BJ (cell line): Measurements from ENCODE around the gene HMGCS1. TPM values are rescaled to one million over a fixed set of nuclear protein-coding genes. Genes with fewer than 3 reads are reported as not detected.

Experiments used
- CTCF ChIA-PET: fragments of 350-600 bp; formaldehyde crosslinking; extraction: SDS; loops from one replicate; lab custom pipeline; 2021; ENCODE audit warnings: antibody characterized with exemption, inconsistent platforms; lab: Yijun Ruan, JAX
- POLR2A ChIA-PET: fragments of 300-600 bp; sonication (Branson Sonifier 250); formaldehyde crosslinking; extraction: SDS; loops from one replicate; lab custom pipeline; 2021; ENCODE audit warnings: antibody characterized with exemption; lab: Charles Lee
- DNase-seq: peaks from one replicate; pipeline ENCODE4 v3.0.0-alpha.2; 2011; ENCODE audit warnings: low read depth
- H3K27me3 ChIP-seq: 2 replicates; pipeline ENCODE4 v1.6.0; 2011; ENCODE audit warnings: low read length; ENCODE audit not compliant: control insufficient read depth, insufficient read depth
- H3K36me3 ChIP-seq: 2 replicates; pipeline ENCODE4 v1.5.1; 2011; ENCODE audit warnings: low read length; ENCODE audit not compliant: control insufficient read depth, insufficient read depth
- H3K4me3 ChIP-seq: 2 replicates; pipeline ENCODE4 v1.5.1; 2011; ENCODE audit warnings: low read depth, mild to moderate bottlenecking, control low read depth, low read length
- CTCF ChIP-seq: IDR thresholded peaks from 2 replicates; pipeline ENCODE4 v1.5.1; 2011; ENCODE audit warnings: low read depth, mild to moderate bottlenecking, control low read depth, inconsistent platforms, low read length, moderate library complexity; ENCODE audit not compliant: insufficient read depth
- polyA plus RNA-seq: library from polyadenylated mRNA; depleted of rRNA; stranded (reverse); fragments of >200 nt; gene quantifications from 2 replicates; pipeline ENCODE4 v1.2.3, GENCODE V29; 2011

The HMGCS1 gene
- polyA plus RNA-seq, 1 experiment, result 8.6 TPM

GRCh38 chr5:43313854-43314457, 744 bp upstream of the HMGCS1 start:
- Histone ChIP-seq H3K4me3 (peak overlapping the region; percentile 33), H3K27me3 (0 out of 2 replicates have a peak, but pooled peaks cover 2% of the 10 kb centered on the region), H3K36me3 (no peaks in the 10 kb centered on the region)
- no peak for TF ChIP-seq CTCF
- CTCF ChIA-PET, result interaction anchor here (1.1 to 4.4 kb wide), 3 partner anchors 16 to 402 kb away, joined by 3 to 23 read pairs (median 5); no protein-coding TSS in a partner anchor
- POLR2A ChIA-PET, result interaction anchor here (2.1 kb wide), 1 partner anchor 193 kb away, joined by 17 read pairs; no protein-coding TSS in a partner anchor
- DNase-seq, result no peak

GRCh38 chr5:43312699-43313034, 545 bp downstream of the HMGCS1 start:
- ChIA-PET CTCF (interaction anchor here (0.9 to 4.4 kb wide), 6 partner anchors 14 to 401 kb away, joined by 3 to 23 read pairs (median 4); partner anchors contain the start of gene TMEM267), POLR2A (interaction anchor here (2.1 kb wide), 1 partner anchor 191 kb away, joined by 17 read pairs; no protein-coding TSS in a partner anchor)
- H3K27me3 ChIP-seq, result 0 out of 2 replicates have a peak, but pooled peaks cover 2% of the 10 kb centered on the region
- no peak for TF ChIP-seq CTCF
- no peaks in the 10 kb centered on the region for H3K36me3 ChIP-seq
- DNase-seq, result no peak
- peak overlapping the region; percentile 79 for H3K4me3 ChIP-seq

- ChIA-PET POLR2A (interaction anchor here (2.1 kb wide), 1 partner anchor 191 kb away, joined by 17 read pairs; no protein-coding TSS in a partner anchor), CTCF (interaction anchor here (0.6 to 4.4 kb wide), 7 partner anchors 14 to 251 kb away, joined by 3 to 23 read pairs (median 4); partner anchors contain the start of gene TMEM267)
- H3K36me3 ChIP-seq, result no peaks in the 10 kb centered on the region
- no peaks in the 10 kb centered on the region for H3K27me3 ChIP-seq
- TF ChIP-seq CTCF, result no peak
- H3K4me3 ChIP-seq, result peak overlapping the region; percentile 79
- no peak for DNase-seq
Measured at GRCh38 chr5:43312076-43312661, 1.0 kb downstream of the HMGCS1 start.

GRCh38 chr5:43309637-43310036, 3.6 kb downstream of the HMGCS1 start:
- no peak for DNase-seq
- POLR2A ChIA-PET, result no interaction called here

More at GRCh38 chr5:43309637-43310036, 3.6 kb downstream of the HMGCS1 start:
- no peak for TF ChIP-seq CTCF
- H3K36me3 ChIP-seq, result no peaks in the 10 kb centered on the region
- H3K27me3 ChIP-seq, result no peaks in the 10 kb centered on the region
- CTCF ChIA-PET, result interaction anchor here (0.7 to 1.1 kb wide), 2 partner anchors 80 to 205 kb away, joined by 3 to 4 read pairs; no protein-coding TSS in a partner anchor
- no peak overlapping the region for H3K4me3 ChIP-seq
